Hepatocyte (in vitro differentiated cells): ENCODE results near the gene SPATA32. TPM values are rescaled to one million over a fixed set of nuclear protein-coding genes. Genes with fewer than 3 reads are reported as not detected.

Source experiments
- DNase-seq: peaks from one replicate; pipeline ENCODE4 v3.0.0-alpha.2; 2016; ENCODE audit warnings: low spot score
- H2AFZ ChIP-seq: fragments of 200-600 bp; sonication (generic); 2 replicates; pipeline ENCODE4 v1.6.0; 2016; ENCODE audit warnings: antibody characterized with exemption, mild to moderate bottlenecking
- H3K27ac ChIP-seq: fragments of 200-600 bp; sonication (generic); 2 replicates; pipeline ENCODE4 v1.5.1; 2016; ENCODE audit warnings: mild to moderate bottlenecking
- H3K27me3 ChIP-seq: fragments of 200-600 bp; sonication (generic); 2 replicates; pipeline ENCODE4 v1.6.1; 2016
- H3K36me3 ChIP-seq: fragments of 200-600 bp; sonication (generic); replicated peaks from 2 replicates; pipeline ENCODE4 v1.5.1; 2016; ENCODE audit warnings: low read depth; ENCODE audit not compliant: insufficient read depth
- H3K4me1 ChIP-seq: fragments of 200-600 bp; sonication (generic); 2 replicates; pipeline ENCODE4 v1.5.1; 2016; ENCODE audit warnings: mild to moderate bottlenecking, moderate library complexity; ENCODE audit not compliant: insufficient read depth
- H3K4me2 ChIP-seq: fragments of 200-600 bp; sonication (generic); 2 replicates; pipeline ENCODE4 v1.6.0; 2016
- H3K4me3 ChIP-seq: fragments of 200-600 bp; sonication (generic); 2 replicates; pipeline ENCODE4 v1.5.1; 2016; ENCODE audit warnings: mild to moderate bottlenecking
- H3K79me2 ChIP-seq: fragments of 200-600 bp; sonication (generic); 2 replicates; pipeline ENCODE4 v1.6.0; 2017; ENCODE audit warnings: mild to moderate bottlenecking
- H3K9me2 ChIP-seq: fragments of 200-600 bp; sonication (generic); replicated peaks from 2 replicates; pipeline ENCODE4 v1.6.0; 2017; ENCODE audit warnings: mild to moderate bottlenecking; ENCODE audit not compliant: insufficient read depth
- H3K9me3 ChIP-seq: fragments of 200-600 bp; sonication (generic); 2 replicates; pipeline ENCODE4 v1.5.1; 2016; ENCODE audit warnings: low read depth, mild to moderate bottlenecking
- H4K20me1 ChIP-seq: fragments of 200-600 bp; sonication (generic); 2 replicates; pipeline ENCODE4 v1.6.0; 2016; ENCODE audit warnings: mild to moderate bottlenecking; ENCODE audit not compliant: insufficient read depth, poor library complexity, severe bottlenecking
- CTCF ChIP-seq: fragments of 200-600 bp; sonication (generic); IDR thresholded peaks from 2 replicates; pipeline ENCODE4 v1.5.1; 2016; ENCODE audit warnings: antibody characterized with exemption, mild to moderate bottlenecking; ENCODE audit not compliant: poor library complexity
- EZH2 ChIP-seq: fragments of 200-600 bp; sonication (generic); IDR thresholded peaks from 2 replicates; pipeline ENCODE4 v1.6.1; 2016; ENCODE audit warnings: antibody characterized with exemption, mild to moderate bottlenecking, borderline replicate concordance
- EZH2phosphoT487 ChIP-seq: fragments of 200-600 bp; sonication (generic); IDR thresholded peaks from one replicate; pipeline ENCODE4 v1.6.1; 2018; ENCODE audit warnings: antibody characterized with exemption, mild to moderate bottlenecking, low read depth, moderate library complexity; ENCODE audit not compliant: unreplicated experiment, severe bottlenecking
- WGBS: methylation state at CpG from one replicate; pipeline ENCODE4 v1.1.6; 2016; ENCODE audit warnings: low lambda C conversion rate; ENCODE audit errors: missing lambda C conversion rate; 5-methylcytosine and 5-hydroxymethylcytosine counted together
- polyA plus RNA-seq: library from polyadenylated mRNA; unstranded; fragments of >200 nt; fragmentation: Nextera tagmentation; extraction: Ambion mirVana; gene quantifications from 2 replicates; pipeline ENCODE4 v1.2.1, GENCODE V29; 2016
- total RNA-seq: library from RNA; depleted of rRNA; stranded (reverse); fragments of >200 nt; gene quantifications from 2 replicates; pipeline ENCODE4 v1.2.3, GENCODE V29; 2014

The SPATA32 gene
- total and polyA plus RNA-seq, 2 experiments from 2014 or later = 0.31 TPM; not detected in 1

- Histone ChIP-seq H3K9me3 (no peaks in the 10 kb centered on the region), H2AFZ (no peak overlapping the region), H3K4me3 (no peak overlapping the region), H3K27ac (no peak overlapping the region), H3K27me3 (no peaks in the 10 kb centered on the region), H4K20me1 (no peaks in the 10 kb centered on the region), H3K79me2 (no peaks in the 10 kb centered on the region), H3K4me2 (no peak overlapping the region), H3K36me3 (no peaks in the 10 kb centered on the region), H3K9me2 (no peaks in the 10 kb centered on the region), H3K4me1 (peaks cover 13% of the 10 kb centered on the region)
- no peak for TF ChIP-seq CTCF
- no peak for TF ChIP-seq EZH2phosphoT487
- TF ChIP-seq EZH2 = no peak
- WGBS = 82% methylated on average over 4 of the region's 4 CpGs
- DNase-seq = no peak
These were observed 31.5 kb downstream of the SPATA32 start for GRCh38 chr17:45230410-45230786.

GRCh38 chr17:45229681-45230409 is 32.0 kb downstream of the SPATA32 start:
- no peaks in the 10 kb centered on the region for H3K9me2 ChIP-seq
- no peaks in the 10 kb centered on the region for H4K20me1 ChIP-seq
- H3K27me3 ChIP-seq = no peaks in the 10 kb centered on the region
- no peaks in the 10 kb centered on the region for H3K36me3 ChIP-seq
- no peak overlapping the region for H2AFZ ChIP-seq
- WGBS = 86% methylated on average over 16 of the region's 16 CpGs
- no peak overlapping the region for H3K4me3 ChIP-seq
- no peak for TF ChIP-seq CTCF
- TF ChIP-seq EZH2 = no peak
- no peak for TF ChIP-seq EZH2phosphoT487
- DNase-seq = no peak
- peaks cover 13% of the 10 kb centered on the region for H3K4me1 ChIP-seq
- no peaks in the 10 kb centered on the region for H3K9me3 ChIP-seq
- no peaks in the 10 kb centered on the region for H3K79me2 ChIP-seq
- no peak overlapping the region for H3K4me2 ChIP-seq
- H3K27ac ChIP-seq = peak overlapping the region; percentile 58

GRCh38 chr17:45228763-45229539 is 32.9 kb downstream of the SPATA32 start:
- Histone ChIP-seq H3K4me2 (peak overlapping the region; percentile 30), H2AFZ (no peak overlapping the region), H3K36me3 (no peaks in the 10 kb centered on the region), H3K27ac (peak overlapping the region; percentile 58), H3K4me1 (peaks cover 13% of the 10 kb centered on the region), H3K4me3 (no peak overlapping the region), H3K79me2 (no peaks in the 10 kb centered on the region), H4K20me1 (no peaks in the 10 kb centered on the region), H3K9me2 (no peaks in the 10 kb centered on the region), H3K9me3 (no peaks in the 10 kb centered on the region), H3K27me3 (peaks cover 5% of the 10 kb centered on the region)
- TF ChIP-seq EZH2phosphoT487 (no peak), EZH2 (no peak), CTCF (no peak)
- WGBS = 60% methylated on average over 19 of the region's 19 CpGs
- peak; percentile 79 for DNase-seq
